ENCODE data around the gene PIR. TPM values are rescaled to one million over a fixed set of nuclear protein-coding genes. Genes with fewer than 3 reads are reported as not detected.

Gene PIR
- total RNA-seq, 1 experiment from 2014 or later, result 17.1 TPM

DNA sequence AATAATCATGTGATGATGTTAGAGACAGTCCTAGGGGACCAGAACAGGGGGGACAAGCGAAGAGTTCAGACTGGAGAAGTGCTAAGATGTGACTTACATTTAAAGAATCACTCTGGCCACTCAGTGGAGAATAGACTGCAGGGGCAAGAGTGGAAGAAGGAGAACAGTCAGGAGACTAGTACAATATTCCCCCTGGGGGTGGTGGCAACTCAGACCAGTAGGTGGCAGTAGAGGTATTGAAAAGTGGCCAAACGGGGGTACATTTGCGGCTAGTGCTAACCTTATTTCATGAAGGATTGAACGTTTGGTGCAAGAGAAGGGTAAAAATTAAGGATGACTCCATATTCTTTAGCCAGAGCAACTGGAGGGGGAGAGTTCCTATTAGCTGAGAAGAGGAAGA lies 4.7 kb upstream of the PIR start (continued):
- TF ChIP-seq, protein P1, sequence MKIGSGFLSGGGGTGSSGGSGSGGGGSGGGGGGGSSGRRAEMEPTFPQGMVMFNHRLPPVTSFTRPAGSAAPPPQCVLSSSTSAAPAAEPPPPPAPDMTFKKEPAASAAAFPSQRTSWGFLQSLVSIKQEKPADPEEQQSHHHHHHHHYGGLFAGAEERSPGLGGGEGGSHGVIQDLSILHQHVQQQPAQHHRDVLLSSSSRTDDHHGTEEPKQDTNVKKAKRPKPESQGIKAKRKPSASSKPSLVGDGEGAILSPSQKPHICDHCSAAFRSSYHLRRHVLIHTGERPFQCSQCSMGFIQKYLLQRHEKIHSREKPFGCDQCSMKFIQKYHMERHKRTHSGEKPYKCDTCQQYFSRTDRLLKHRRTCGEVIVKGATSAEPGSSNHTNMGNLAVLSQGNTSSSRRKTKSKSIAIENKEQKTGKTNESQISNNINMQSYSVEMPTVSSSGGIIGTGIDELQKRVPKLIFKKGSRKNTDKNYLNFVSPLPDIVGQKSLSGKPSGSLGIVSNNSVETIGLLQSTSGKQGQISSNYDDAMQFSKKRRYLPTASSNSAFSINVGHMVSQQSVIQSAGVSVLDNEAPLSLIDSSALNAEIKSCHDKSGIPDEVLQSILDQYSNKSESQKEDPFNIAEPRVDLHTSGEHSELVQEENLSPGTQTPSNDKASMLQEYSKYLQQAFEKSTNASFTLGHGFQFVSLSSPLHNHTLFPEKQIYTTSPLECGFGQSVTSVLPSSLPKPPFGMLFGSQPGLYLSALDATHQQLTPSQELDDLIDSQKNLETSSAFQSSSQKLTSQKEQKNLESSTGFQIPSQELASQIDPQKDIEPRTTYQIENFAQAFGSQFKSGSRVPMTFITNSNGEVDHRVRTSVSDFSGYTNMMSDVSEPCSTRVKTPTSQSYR (CRISPR knock-in tag; IDR thresholded peaks at IDR 0.05), result no peak

DNA sequence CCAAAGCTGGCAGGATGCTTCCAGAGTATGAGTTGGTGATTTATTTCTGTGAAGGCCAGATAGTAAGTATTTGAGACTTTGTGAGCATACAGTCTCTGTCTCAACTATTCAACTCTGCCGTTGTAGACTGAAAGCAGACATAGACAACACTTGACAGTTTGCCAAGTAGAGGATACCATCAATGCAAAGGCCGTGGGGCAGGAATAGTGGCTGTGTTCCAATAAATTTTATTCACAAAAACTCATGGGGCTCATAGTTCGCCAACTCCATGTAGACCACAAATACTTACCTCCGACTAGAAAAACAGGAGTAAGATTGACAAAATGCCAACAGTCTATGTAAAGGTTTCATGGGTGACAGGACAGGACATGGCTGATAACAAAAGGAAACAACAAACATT lies 3.7 kb upstream of the PIR start:
- Mint-ChIP-seq H3K9me3 (no peaks in the 10 kb centered on the region), H3K36me3 (no peaks in the 10 kb centered on the region), H3K27me3 (ENCODE audit: low read depth) (no peaks in the 10 kb centered on the region), H3K4me3 (no peak overlapping the region), H3K27ac (no peak overlapping the region), H3K4me1 (peaks cover 16% of the 10 kb centered on the region)
- no peak for TF ChIP-seq NFYB (CRISPR knock-in tag; conservative IDR thresholded peaks at IDR 0.05; ENCODE audit: low read depth)
- TF ChIP-seq HMGA2 (CRISPR knock-in tag; IDR thresholded peaks at IDR 0.05), result no peak
- TF ChIP-seq SMAD3 (CRISPR knock-in tag; IDR thresholded peaks at IDR 0.05; ENCODE audit: borderline replicate concordance), result no peak
- no peak for DNase-seq (ENCODE audit: low spot score)
- no peak for ATAC-seq
- ChIA-PET CTCF (no interaction called here), POLR2A (no interaction called here)

DNA sequence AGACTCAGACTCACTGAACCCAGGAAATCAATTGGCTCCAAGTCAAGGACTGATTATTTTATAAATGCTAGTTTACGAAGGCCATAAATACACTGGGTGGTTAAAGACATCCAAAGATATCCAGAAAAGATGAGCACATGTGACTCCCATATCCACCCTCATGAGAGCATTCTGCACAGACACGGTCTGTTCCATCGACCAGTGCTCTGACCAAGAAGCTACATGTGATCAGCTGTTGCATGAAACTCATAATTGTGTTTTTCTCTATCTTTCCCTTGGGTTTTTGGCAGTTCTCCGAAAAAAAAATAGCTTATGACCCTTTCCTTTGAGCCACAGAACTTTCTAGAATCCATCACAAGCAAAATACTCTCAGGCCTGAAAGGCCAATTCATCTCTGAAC lies 2.7 kb upstream of the PIR start:
- DNase-seq (ENCODE audit: low spot score) (no peak), ATAC-seq (no peak)
- Mint-ChIP-seq H3K4me3 (no peak overlapping the region), H3K4me1 (peaks cover 18% of the 10 kb centered on the region), H3K36me3 (peaks cover 2% of the 10 kb centered on the region; the same call in 1 of the 2 replicates), H3K9me3 (no peaks in the 10 kb centered on the region), H3K27me3 (ENCODE audit: low read depth) (no peaks in the 10 kb centered on the region), H3K27ac (no peak overlapping the region)
- TF ChIP-seq SMAD3 (CRISPR knock-in tag; IDR thresholded peaks at IDR 0.05; ENCODE audit: borderline replicate concordance) (no peak), NFATC4 (CRISPR knock-in tag; IDR thresholded peaks at IDR 0.05) (no peak)
- POLR2A ChIA-PET, result interaction anchor here (0.7 kb wide), 1 partner anchor 78 kb away, joined by 3 read pairs; no protein-coding TSS in a partner anchor
- CTCF ChIA-PET, result no interaction called here

DNA sequence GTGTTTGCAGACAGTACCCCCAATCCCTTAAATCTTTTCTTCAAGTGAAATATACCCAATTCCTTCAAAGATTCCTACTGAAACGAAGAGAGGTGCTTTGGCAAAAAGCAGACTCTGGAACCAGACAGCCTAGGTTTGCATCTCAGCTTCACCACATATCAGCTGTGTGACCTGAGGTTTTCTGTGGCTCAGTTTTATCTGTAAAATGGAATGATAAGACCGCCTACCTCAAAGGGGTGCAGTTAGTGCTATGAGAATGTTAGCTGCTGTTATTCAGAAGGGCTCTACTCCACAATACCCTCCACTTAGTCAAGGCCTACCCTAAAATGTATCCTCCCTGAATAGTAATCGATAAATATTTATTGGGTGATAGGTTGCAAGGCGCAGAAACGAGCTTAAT lies 664 bp downstream of the PIR start:
- Mint-ChIP-seq H3K9me3 (no peaks in the 10 kb centered on the region), H3K36me3 (peaks cover 7% of the 10 kb centered on the region), H3K4me1 (peaks cover 15% of the 10 kb centered on the region), H3K4me3 (peak overlapping the region; percentile 84), H3K27ac (peak overlapping the region; percentile 87), H3K27me3 (ENCODE audit: low read depth) (no peaks in the 10 kb centered on the region)
- ChIA-PET CTCF (interaction anchor here (1.1 to 1.7 kb wide), 3 partner anchors 21 to 142 kb away, joined by 3 to 5 read pairs (median 4); no protein-coding TSS in a partner anchor), POLR2A (no interaction called here)
- ATAC-seq, result no peak
- DNase-seq (ENCODE audit: low spot score), result no peak
- TF ChIP-seq, protein P2, sequence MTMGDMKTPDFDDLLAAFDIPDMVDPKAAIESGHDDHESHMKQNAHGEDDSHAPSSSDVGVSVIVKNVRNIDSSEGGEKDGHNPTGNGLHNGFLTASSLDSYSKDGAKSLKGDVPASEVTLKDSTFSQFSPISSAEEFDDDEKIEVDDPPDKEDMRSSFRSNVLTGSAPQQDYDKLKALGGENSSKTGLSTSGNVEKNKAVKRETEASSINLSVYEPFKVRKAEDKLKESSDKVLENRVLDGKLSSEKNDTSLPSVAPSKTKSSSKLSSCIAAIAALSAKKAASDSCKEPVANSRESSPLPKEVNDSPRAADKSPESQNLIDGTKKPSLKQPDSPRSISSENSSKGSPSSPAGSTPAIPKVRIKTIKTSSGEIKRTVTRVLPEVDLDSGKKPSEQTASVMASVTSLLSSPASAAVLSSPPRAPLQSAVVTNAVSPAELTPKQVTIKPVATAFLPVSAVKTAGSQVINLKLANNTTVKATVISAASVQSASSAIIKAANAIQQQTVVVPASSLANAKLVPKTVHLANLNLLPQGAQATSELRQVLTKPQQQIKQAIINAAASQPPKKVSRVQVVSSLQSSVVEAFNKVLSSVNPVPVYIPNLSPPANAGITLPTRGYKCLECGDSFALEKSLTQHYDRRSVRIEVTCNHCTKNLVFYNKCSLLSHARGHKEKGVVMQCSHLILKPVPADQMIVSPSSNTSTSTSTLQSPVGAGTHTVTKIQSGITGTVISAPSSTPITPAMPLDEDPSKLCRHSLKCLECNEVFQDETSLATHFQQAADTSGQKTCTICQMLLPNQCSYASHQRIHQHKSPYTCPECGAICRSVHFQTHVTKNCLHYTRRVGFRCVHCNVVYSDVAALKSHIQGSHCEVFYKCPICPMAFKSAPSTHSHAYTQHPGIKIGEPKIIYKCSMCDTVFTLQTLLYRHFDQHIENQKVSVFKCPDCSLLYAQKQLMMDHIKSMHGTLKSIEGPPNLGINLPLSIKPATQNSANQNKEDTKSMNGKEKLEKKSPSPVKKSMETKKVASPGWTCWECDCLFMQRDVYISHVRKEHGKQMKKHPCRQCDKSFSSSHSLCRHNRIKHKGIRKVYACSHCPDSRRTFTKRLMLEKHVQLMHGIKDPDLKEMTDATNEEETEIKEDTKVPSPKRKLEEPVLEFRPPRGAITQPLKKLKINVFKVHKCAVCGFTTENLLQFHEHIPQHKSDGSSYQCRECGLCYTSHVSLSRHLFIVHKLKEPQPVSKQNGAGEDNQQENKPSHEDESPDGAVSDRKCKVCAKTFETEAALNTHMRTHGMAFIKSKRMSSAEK (CRISPR knock-in tag; IDR thresholded peaks at IDR 0.05; ENCODE audit: borderline replicate concordance), result no peak
- TF ChIP-seq, protein P3, sequence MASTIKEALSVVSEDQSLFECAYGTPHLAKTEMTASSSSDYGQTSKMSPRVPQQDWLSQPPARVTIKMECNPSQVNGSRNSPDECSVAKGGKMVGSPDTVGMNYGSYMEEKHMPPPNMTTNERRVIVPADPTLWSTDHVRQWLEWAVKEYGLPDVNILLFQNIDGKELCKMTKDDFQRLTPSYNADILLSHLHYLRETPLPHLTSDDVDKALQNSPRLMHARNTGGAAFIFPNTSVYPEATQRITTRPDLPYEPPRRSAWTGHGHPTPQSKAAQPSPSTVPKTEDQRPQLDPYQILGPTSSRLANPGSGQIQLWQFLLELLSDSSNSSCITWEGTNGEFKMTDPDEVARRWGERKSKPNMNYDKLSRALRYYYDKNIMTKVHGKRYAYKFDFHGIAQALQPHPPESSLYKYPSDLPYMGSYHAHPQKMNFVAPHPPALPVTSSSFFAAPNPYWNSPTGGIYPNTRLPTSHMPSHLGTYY (CRISPR knock-in tag; IDR thresholded peaks at IDR 0.05), result no peak
- TF ChIP-seq, protein P4, sequence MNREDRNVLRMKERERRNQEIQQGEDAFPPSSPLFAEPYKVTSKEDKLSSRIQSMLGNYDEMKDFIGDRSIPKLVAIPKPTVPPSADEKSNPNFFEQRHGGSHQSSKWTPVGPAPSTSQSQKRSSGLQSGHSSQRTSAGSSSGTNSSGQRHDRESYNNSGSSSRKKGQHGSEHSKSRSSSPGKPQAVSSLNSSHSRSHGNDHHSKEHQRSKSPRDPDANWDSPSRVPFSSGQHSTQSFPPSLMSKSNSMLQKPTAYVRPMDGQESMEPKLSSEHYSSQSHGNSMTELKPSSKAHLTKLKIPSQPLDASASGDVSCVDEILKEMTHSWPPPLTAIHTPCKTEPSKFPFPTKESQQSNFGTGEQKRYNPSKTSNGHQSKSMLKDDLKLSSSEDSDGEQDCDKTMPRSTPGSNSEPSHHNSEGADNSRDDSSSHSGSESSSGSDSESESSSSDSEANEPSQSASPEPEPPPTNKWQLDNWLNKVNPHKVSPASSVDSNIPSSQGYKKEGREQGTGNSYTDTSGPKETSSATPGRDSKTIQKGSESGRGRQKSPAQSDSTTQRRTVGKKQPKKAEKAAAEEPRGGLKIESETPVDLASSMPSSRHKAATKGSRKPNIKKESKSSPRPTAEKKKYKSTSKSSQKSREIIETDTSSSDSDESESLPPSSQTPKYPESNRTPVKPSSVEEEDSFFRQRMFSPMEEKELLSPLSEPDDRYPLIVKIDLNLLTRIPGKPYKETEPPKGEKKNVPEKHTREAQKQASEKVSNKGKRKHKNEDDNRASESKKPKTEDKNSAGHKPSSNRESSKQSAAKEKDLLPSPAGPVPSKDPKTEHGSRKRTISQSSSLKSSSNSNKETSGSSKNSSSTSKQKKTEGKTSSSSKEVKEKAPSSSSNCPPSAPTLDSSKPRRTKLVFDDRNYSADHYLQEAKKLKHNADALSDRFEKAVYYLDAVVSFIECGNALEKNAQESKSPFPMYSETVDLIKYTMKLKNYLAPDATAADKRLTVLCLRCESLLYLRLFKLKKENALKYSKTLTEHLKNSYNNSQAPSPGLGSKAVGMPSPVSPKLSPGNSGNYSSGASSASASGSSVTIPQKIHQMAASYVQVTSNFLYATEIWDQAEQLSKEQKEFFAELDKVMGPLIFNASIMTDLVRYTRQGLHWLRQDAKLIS (CRISPR knock-in tag; IDR thresholded peaks at IDR 0.05; ENCODE audit: borderline replicate concordance), result no peak
- no peak for TF ChIP-seq GRHL2 (CRISPR knock-in tag; IDR thresholded peaks at IDR 0.05; ENCODE audit: insufficient replicate concordance, severe bottlenecking)
- TF ChIP-seq, protein P5, sequence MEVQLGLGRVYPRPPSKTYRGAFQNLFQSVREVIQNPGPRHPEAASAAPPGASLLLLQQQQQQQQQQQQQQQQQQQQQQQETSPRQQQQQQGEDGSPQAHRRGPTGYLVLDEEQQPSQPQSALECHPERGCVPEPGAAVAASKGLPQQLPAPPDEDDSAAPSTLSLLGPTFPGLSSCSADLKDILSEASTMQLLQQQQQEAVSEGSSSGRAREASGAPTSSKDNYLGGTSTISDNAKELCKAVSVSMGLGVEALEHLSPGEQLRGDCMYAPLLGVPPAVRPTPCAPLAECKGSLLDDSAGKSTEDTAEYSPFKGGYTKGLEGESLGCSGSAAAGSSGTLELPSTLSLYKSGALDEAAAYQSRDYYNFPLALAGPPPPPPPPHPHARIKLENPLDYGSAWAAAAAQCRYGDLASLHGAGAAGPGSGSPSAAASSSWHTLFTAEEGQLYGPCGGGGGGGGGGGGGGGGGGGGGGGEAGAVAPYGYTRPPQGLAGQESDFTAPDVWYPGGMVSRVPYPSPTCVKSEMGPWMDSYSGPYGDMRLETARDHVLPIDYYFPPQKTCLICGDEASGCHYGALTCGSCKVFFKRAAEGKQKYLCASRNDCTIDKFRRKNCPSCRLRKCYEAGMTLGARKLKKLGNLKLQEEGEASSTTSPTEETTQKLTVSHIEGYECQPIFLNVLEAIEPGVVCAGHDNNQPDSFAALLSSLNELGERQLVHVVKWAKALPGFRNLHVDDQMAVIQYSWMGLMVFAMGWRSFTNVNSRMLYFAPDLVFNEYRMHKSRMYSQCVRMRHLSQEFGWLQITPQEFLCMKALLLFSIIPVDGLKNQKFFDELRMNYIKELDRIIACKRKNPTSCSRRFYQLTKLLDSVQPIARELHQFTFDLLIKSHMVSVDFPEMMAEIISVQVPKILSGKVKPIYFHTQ (CRISPR knock-in tag; IDR thresholded peaks at IDR 0.05), result no peak
- TF ChIP-seq GABPB1 (CRISPR knock-in tag; IDR thresholded peaks at IDR 0.05), result no peak
- TF ChIP-seq ZNF671 (CRISPR knock-in tag; IDR thresholded peaks at IDR 0.05), result no peak
- TF ChIP-seq NFE2L1 (CRISPR knock-in tag; IDR thresholded peaks at IDR 0.05), result no peak

Data from WTC11 (cell line).